Keratinocyte (primary cell): ENCODE results near the gene MRPS23. TPM values are rescaled to one million over a fixed set of nuclear protein-coding genes. Genes with fewer than 3 reads are reported as not detected.

Experiments used
- DNase-seq: peaks from one replicate; pipeline ENCODE4 v3.0.0-alpha.2; 2011; ENCODE audit warnings: low read depth, missing footprints, low spot score
- FAIRE-seq: peaks from 2 replicates; lab custom pipeline; 2011; peaks lifted over from hg19 to GRCh38; lab: Jason Lieb, UNC
- H2AFZ ChIP-seq: 2 replicates; pipeline ENCODE4 v1.6.0; 2012; ENCODE audit warnings: low read length, control low read depth, inconsistent platforms; ENCODE audit not compliant: control insufficient read depth
- H3K27ac ChIP-seq: 2 replicates; pipeline ENCODE4 v1.5.1; 2011; ENCODE audit warnings: low read length; ENCODE audit not compliant: control insufficient read depth, insufficient read depth
- H3K27me3 ChIP-seq: 3 replicates; pipeline ENCODE4 v1.6.0; 2011; ENCODE audit warnings: low read length; ENCODE audit not compliant: control insufficient read depth, insufficient read depth; ENCODE audit errors: extremely low read depth
- H3K36me3 ChIP-seq, 2 experiments: 2 replicates in 1 of 2; 3 replicates in 1 of 2; pipeline ENCODE4 v1.5.1; 2011; ENCODE audit warnings: low read length in 2 of 2, mild to moderate bottlenecking in 1 of 2; ENCODE audit not compliant: control insufficient read depth in 2 of 2, insufficient read depth in 2 of 2; ENCODE audit errors: extremely low read depth in 1 of 2
- H3K4me1 ChIP-seq: 3 replicates; pipeline ENCODE4 v1.5.1; 2011; ENCODE audit warnings: low read length; ENCODE audit not compliant: control insufficient read depth, insufficient read depth; ENCODE audit errors: extremely low read depth
- H3K4me2 ChIP-seq: 3 replicates; pipeline ENCODE4 v1.6.0; 2011; ENCODE audit warnings: low read depth, low read length; ENCODE audit not compliant: control insufficient read depth, insufficient read depth; ENCODE audit errors: extremely low read depth
- H3K4me3 ChIP-seq, 3 experiments: fragments of 200-600 bp in 1 of 3; sonication (generic) in 1 of 3; 2 replicates in 2 of 3; 3 replicates in 1 of 3; pipeline ENCODE4 v1.5.1; 2011 to 2016; ENCODE audit warnings: low read length in 3 of 3, mild to moderate bottlenecking in 3 of 3, control low read depth in 2 of 3, inconsistent platforms in 1 of 3, low read depth in 1 of 3, mixed read lengths in 1 of 3, mixed run types in 1 of 3, moderate library complexity in 1 of 3; ENCODE audit not compliant: control insufficient read depth in 2 of 3, insufficient read depth in 2 of 3; ENCODE audit errors: extremely low read depth in 1 of 3
- H3K79me2 ChIP-seq: 2 replicates; pipeline ENCODE4 v1.6.0; 2012; ENCODE audit warnings: low read length; ENCODE audit not compliant: control insufficient read depth, insufficient read depth
- H3K9ac ChIP-seq: 3 replicates; pipeline ENCODE4 v1.6.0; 2011; ENCODE audit warnings: low read length; ENCODE audit not compliant: control insufficient read depth, insufficient read depth; ENCODE audit errors: extremely low read depth
- H3K9me1 ChIP-seq: 3 replicates; pipeline ENCODE4 v1.6.0; 2011; ENCODE audit warnings: low read length; ENCODE audit not compliant: control insufficient read depth, insufficient read depth; ENCODE audit errors: extremely low read depth
- H3K9me3 ChIP-seq: 2 replicates; pipeline ENCODE4 v1.5.1; 2012; ENCODE audit warnings: low read depth, low read length; ENCODE audit not compliant: control insufficient read depth
- H4K20me1 ChIP-seq: 3 replicates; pipeline ENCODE4 v1.6.0; 2011; ENCODE audit warnings: low read length; ENCODE audit not compliant: control insufficient read depth, insufficient read depth; ENCODE audit errors: extremely low read depth
- EZH2 ChIP-seq: IDR thresholded peaks from one replicate; pipeline ENCODE4 v1.6.1; 2012; ENCODE audit warnings: inconsistent platforms, mild to moderate bottlenecking, low read length, moderate library complexity
- dilution Hi-C: fragments of 300-500 bp; cut with MboI; formaldehyde crosslinking; loops from one replicate; pipeline ENCODE4 v1.7.0; 2020; ENCODE audit warnings: low sequenced_read_pairs; ENCODE audit not compliant: extremely low pct_ligation_motif_present
- polyA plus RNA-seq, 5 experiments: library from polyadenylated mRNA; depleted of rRNA in 3 of 5; stranded (reverse) in 3 of 5; stranded (forward) in 1 of 5; unstranded in 1 of 5; fragments of >200 nt; gene quantifications; 1 replicate in 1 of 5; 2 replicates in 3 of 5; 3 replicates in 1 of 5; pipeline versions ENCODE4 v1.2.1 to v1.2.3, GENCODE V29; 2011 to 2012; ENCODE audit warnings: missing spikeins in 2 of 5, low read depth in 1 of 5, low replicate concordance in 1 of 5
- TF ChIP-seq, protein P1 (sequence below), 3 experiments: IDR thresholded peaks in 1 of 3; conservative IDR thresholded peaks in 1 of 3; optimal IDR thresholded peaks in 1 of 3; 2 replicates in 2 of 3; 3 replicates in 1 of 3; pipeline versions ENCODE3 to v1.5.1; 2011; ENCODE audit warnings: low read length in 3 of 3, mild to moderate bottlenecking in 3 of 3, moderate library complexity in 2 of 3, control low read depth in 1 of 3, inconsistent platforms in 1 of 3; ENCODE audit not compliant: insufficient read depth in 2 of 3; ENCODE audit errors: extremely low read depth in 1 of 3

The MRPS23 gene
- polyA plus RNA-seq, 1 donor (not counting 4 experiments of a cell fraction or from before 2014, with no cell fraction given): 57.3 TPM

- no peaks in the 10 kb centered on the region for H4K20me1 ChIP-seq
- no peak overlapping the region for H2AFZ ChIP-seq
- H3K4me1 ChIP-seq: no peaks in the 10 kb centered on the region
- DNase-seq (no peak), FAIRE-seq (no peak)
- H3K79me2 ChIP-seq: no peaks in the 10 kb centered on the region
- no peaks in the 10 kb centered on the region for H3K9me3 ChIP-seq
- no peak overlapping the region for H3K9ac ChIP-seq
- H3K4me2 ChIP-seq: no peak overlapping the region
- H3K4me3 ChIP-seq: no peak overlapping the region
- no peaks in the 10 kb centered on the region for H3K36me3 ChIP-seq
- dilution Hi-C loops: no loop called here
- TF ChIP-seq EZH2: no peak
- TF ChIP-seq, protein P1, sequence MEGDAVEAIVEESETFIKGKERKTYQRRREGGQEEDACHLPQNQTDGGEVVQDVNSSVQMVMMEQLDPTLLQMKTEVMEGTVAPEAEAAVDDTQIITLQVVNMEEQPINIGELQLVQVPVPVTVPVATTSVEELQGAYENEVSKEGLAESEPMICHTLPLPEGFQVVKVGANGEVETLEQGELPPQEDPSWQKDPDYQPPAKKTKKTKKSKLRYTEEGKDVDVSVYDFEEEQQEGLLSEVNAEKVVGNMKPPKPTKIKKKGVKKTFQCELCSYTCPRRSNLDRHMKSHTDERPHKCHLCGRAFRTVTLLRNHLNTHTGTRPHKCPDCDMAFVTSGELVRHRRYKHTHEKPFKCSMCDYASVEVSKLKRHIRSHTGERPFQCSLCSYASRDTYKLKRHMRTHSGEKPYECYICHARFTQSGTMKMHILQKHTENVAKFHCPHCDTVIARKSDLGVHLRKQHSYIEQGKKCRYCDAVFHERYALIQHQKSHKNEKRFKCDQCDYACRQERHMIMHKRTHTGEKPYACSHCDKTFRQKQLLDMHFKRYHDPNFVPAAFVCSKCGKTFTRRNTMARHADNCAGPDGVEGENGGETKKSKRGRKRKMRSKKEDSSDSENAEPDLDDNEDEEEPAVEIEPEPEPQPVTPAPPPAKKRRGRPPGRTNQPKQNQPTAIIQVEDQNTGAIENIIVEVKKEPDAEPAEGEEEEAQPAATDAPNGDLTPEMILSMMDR (optimal IDR thresholded peaks at IDR 0.05 in 1 of 3, IDR thresholded peaks at IDR 0.05 in 1 of 3, conservative IDR thresholded peaks at IDR 0.05 in 1 of 3; ENCODE audit: extremely low read depth in 1 of 3, insufficient read depth in 2 of 3, low read length in 3 of 3): no peak
- no peaks in the 10 kb centered on the region for H3K9me1 ChIP-seq
- no peak overlapping the region for H3K27ac ChIP-seq
- peaks cover 4% of the 10 kb centered on the region for H3K27me3 ChIP-seq
These were observed 46.8 kb downstream of the MRPS23 start for GRCh38 chr17:57803021-57803420.

- H3K4me2 ChIP-seq: no peak overlapping the region
- no peak overlapping the region for H3K27ac ChIP-seq
- H3K9me3 ChIP-seq: no peaks in the 10 kb centered on the region
- no peaks in the 10 kb centered on the region for H3K79me2 ChIP-seq
- DNase-seq (no peak), FAIRE-seq (no peak)
- dilution Hi-C loops: no loop called here
- no peak overlapping the region for H3K4me3 ChIP-seq
- H3K36me3 ChIP-seq: no peaks in the 10 kb centered on the region
- no peak for TF ChIP-seq EZH2
- TF ChIP-seq, protein P1 (optimal IDR thresholded peaks at IDR 0.05 in 1 of 3, IDR thresholded peaks at IDR 0.05 in 1 of 3, conservative IDR thresholded peaks at IDR 0.05 in 1 of 3; ENCODE audit: extremely low read depth in 1 of 3, insufficient read depth in 2 of 3, low read length in 3 of 3): no peak
- H3K4me1 ChIP-seq: no peaks in the 10 kb centered on the region
- no peaks in the 10 kb centered on the region for H4K20me1 ChIP-seq
- no peak overlapping the region for H2AFZ ChIP-seq
- no peaks in the 10 kb centered on the region for H3K9me1 ChIP-seq
- no peak overlapping the region for H3K9ac ChIP-seq
- peaks cover 1% of the 10 kb centered on the region for H3K27me3 ChIP-seq
These were observed 48.7 kb downstream of the MRPS23 start for GRCh38 chr17:57801044-57801711.
